ENCODE data around the gene ZFAND3.

- no peak for TF ChIP-seq CTCF (IDR thresholded peaks at IDR 0.05)
- no peak for TF ChIP-seq POLR2AphosphoS5 (IDR thresholded peaks at IDR 0.05)
Measured at GRCh38 chr6:37947468-37947867, 127.9 kb downstream of the ZFAND3 start.
